HepG2 (cell line): Measurements from ENCODE around the gene ASAP2. TPM values are rescaled to one million over a fixed set of nuclear protein-coding genes. Genes with fewer than 3 reads are reported as not detected.
A peak's percentile ranks its signal among the peaks of the same experiment; 100 is the strongest.

Source experiments
- AKAP8 ChIP-seq: sonication (generic); formaldehyde crosslinking; IDR thresholded peaks from 2 replicates; pipeline ENCODE4 v1.5.1; 2020; ENCODE audit warnings: mild to moderate bottlenecking, missing genetic modification reagents
- BCL6 ChIP-seq: IDR thresholded peaks from 2 replicates; pipeline ENCODE4 v1.6.1; 2016; ENCODE audit warnings: missing genetic modification reagents, missing compliant biosample characterization
- CBFB ChIP-seq: sonication (generic); formaldehyde crosslinking; IDR thresholded peaks from 2 replicates; pipeline ENCODE4 v1.4.0; 2020; ENCODE audit warnings: missing genetic modification reagents
- FOXP1 ChIP-seq, 2 experiments: fragments of 450-650 bp in 1 of 2; IDR thresholded peaks; 2 replicates each; pipeline ENCODE4 v1.6.1; 2017 to 2018; ENCODE audit warnings: antibody characterized with exemption in 1 of 2
- GATAD2A ChIP-seq: IDR thresholded peaks from 2 replicates; pipeline ENCODE4 v1.6.1; 2016
- GPN1 ChIP-seq: sonication (generic); formaldehyde crosslinking; IDR thresholded peaks from 2 replicates; pipeline ENCODE4 v1.5.1; 2020; ENCODE audit warnings: missing genetic modification reagents, borderline replicate concordance
- HINFP ChIP-seq: sonication (generic); formaldehyde crosslinking; IDR thresholded peaks from 2 replicates; pipeline ENCODE4 v1.4.0; 2020; ENCODE audit warnings: low read depth, mild to moderate bottlenecking, missing genetic modification reagents
- ISX ChIP-seq: sonication (generic); formaldehyde crosslinking; conservative IDR thresholded peaks from 2 replicates; pipeline ENCODE4 v1.5.0; 2020; ENCODE audit warnings: missing genetic modification reagents
- JUN ChIP-seq: sonication (generic); formaldehyde crosslinking; IDR thresholded peaks from 2 replicates; pipeline ENCODE4 v1.4.0; 2020; ENCODE audit warnings: mild to moderate bottlenecking, missing genetic modification reagents
- KAT2B ChIP-seq: fragments of 150-350 bp; IDR thresholded peaks from 2 replicates; pipeline ENCODE4 v1.6.1; 2014; ENCODE audit warnings: low read depth, low read length, borderline replicate concordance
- LCORL ChIP-seq, 2 experiments: fragments of 450-650 bp in 1 of 2; sonication (generic) in 1 of 2; formaldehyde crosslinking in 1 of 2; IDR thresholded peaks; 2 replicates each; pipeline versions ENCODE4 v1.5.0 to v1.6.1; 2017 to 2020; ENCODE audit warnings: antibody characterized with exemption in 1 of 2, missing genetic modification reagents in 1 of 2
- MAFG ChIP-seq: sonication (generic); formaldehyde crosslinking; IDR thresholded peaks from 2 replicates; pipeline ENCODE4 v1.5.1; 2020; ENCODE audit warnings: mild to moderate bottlenecking, missing genetic modification reagents
- MTA1 ChIP-seq: sonication (generic); formaldehyde crosslinking; IDR thresholded peaks from 2 replicates; pipeline ENCODE4 v1.4.0; 2020; ENCODE audit warnings: missing genetic modification reagents, mild to moderate bottlenecking, borderline replicate concordance
- MTA3 ChIP-seq: sonication (generic); formaldehyde crosslinking; IDR thresholded peaks from 2 replicates; pipeline ENCODE4 v1.4.0; 2020; ENCODE audit warnings: missing genetic modification reagents
- MTF1 ChIP-seq: sonication (generic); formaldehyde crosslinking; IDR thresholded peaks from 2 replicates; pipeline ENCODE4 v1.5.0; 2020; ENCODE audit warnings: missing genetic modification reagents
- NAIF1 ChIP-seq: sonication (generic); formaldehyde crosslinking; IDR thresholded peaks from 2 replicates; pipeline ENCODE4 v1.5.0; 2020; ENCODE audit warnings: mild to moderate bottlenecking, missing genetic modification reagents, borderline replicate concordance
- POGZ ChIP-seq: sonication (generic); formaldehyde crosslinking; IDR thresholded peaks from 2 replicates; pipeline ENCODE4 v1.4.0; 2020; ENCODE audit warnings: mild to moderate bottlenecking, missing genetic modification reagents
- REPIN1 ChIP-seq: sonication (generic); formaldehyde crosslinking; IDR thresholded peaks from 2 replicates; pipeline ENCODE4 v1.8.0; 2022; ENCODE audit warnings: missing genetic modification reagents, low read depth, mild to moderate bottlenecking, borderline replicate concordance
- REXO4 ChIP-seq: sonication (generic); formaldehyde crosslinking; IDR thresholded peaks from 2 replicates; pipeline ENCODE4 v1.8.0; 2022; ENCODE audit warnings: missing genetic modification reagents, mild to moderate bottlenecking, borderline replicate concordance
- TCF12 ChIP-seq, 2 experiments: fragments of 450-650 bp in 1 of 2; sonication (generic) in 1 of 2; formaldehyde crosslinking in 1 of 2; IDR thresholded peaks; 2 replicates each; pipeline versions ENCODE4 v1.6.1 to v1.8.0; 2017 to 2022; ENCODE audit warnings: antibody characterized with exemption in 1 of 2, mild to moderate bottlenecking in 1 of 2, missing genetic modification reagents in 1 of 2, moderate library complexity in 1 of 2
- XRCC5 ChIP-seq: fragments of 200-400 bp; formaldehyde crosslinking; optimal IDR thresholded peaks from 2 replicates; pipeline ENCODE3; 2017; ENCODE audit warnings: mild to moderate bottlenecking, low read length
- ZNF160 ChIP-seq: sonication (generic); formaldehyde crosslinking; IDR thresholded peaks from 2 replicates; pipeline ENCODE4 v1.8.0; 2022; ENCODE audit warnings: mild to moderate bottlenecking, inconsistent platforms, missing genetic modification reagents
- ZNF207 ChIP-seq: fragments of 450-650 bp; IDR thresholded peaks from 2 replicates; pipeline ENCODE4 v1.6.1; 2016; ENCODE audit warnings: antibody characterized with exemption, borderline replicate concordance
- ZNF263 ChIP-seq: sonication (generic); formaldehyde crosslinking; IDR thresholded peaks from 2 replicates; pipeline ENCODE4 v1.4.0; 2020; ENCODE audit warnings: missing genetic modification reagents
- ZNF317 ChIP-seq: sonication (generic); formaldehyde crosslinking; IDR thresholded peaks from 2 replicates; pipeline ENCODE4 v1.5.0; 2020; ENCODE audit warnings: mild to moderate bottlenecking, missing genetic modification reagents
- ZNF562 ChIP-seq: sonication (generic); formaldehyde crosslinking; IDR thresholded peaks from 2 replicates; pipeline ENCODE4 v1.8.0; 2022; ENCODE audit warnings: missing genetic modification reagents, borderline replicate concordance
- ZNF7 ChIP-seq: IDR thresholded peaks from 2 replicates; pipeline ENCODE4 v1.6.1; 2016; ENCODE audit warnings: missing biosample characterization, missing genetic modification reagents
- polyA plus RNA-seq, 8 experiments: library from polyadenylated mRNA; depleted of rRNA in 3 of 8; stranded (reverse) in 7 of 8; unstranded in 1 of 8; fragments of >200 nt; fragmentation: Illumina TruSeq in 4 of 8; extraction: Trizol in 4 of 8; gene quantifications; 2 replicates each; pipeline versions ENCODE4 v1.2.1 to v1.2.3, GENCODE V29; 2011 to 2016; ENCODE audit warnings: low read depth in 4 of 8, missing spikeins in 1 of 8, mixed read lengths in 1 of 8; ENCODE audit not compliant: insufficient read depth in 1 of 8
- total RNA-seq, 5 experiments: library from RNA; depleted of rRNA; stranded (reverse); fragments of >200 nt; fragmentation: Illumina TruSeq; extraction: Trizol; gene quantifications; 2 replicates each; pipeline ENCODE4 v1.2.3, GENCODE V29; 2016; ENCODE audit warnings: low read depth in 1 of 5
- TF ChIP-seq, protein P1 (sequence below): sonication (generic); formaldehyde crosslinking; IDR thresholded peaks from 2 replicates; pipeline ENCODE4 v1.5.0; 2020; ENCODE audit warnings: missing genetic modification reagents
- TF ChIP-seq, protein P2 (sequence below): IDR thresholded peaks from 2 replicates; pipeline ENCODE4 v1.6.1; 2016; ENCODE audit warnings: missing genetic modification reagents, missing compliant biosample characterization

Gene ASAP2
- total and polyA plus RNA-seq, 2 of the 13 experiments (the other 11 are each of a cell fraction or from before 2014, with no cell fraction given), result 7.3 to 22.3 TPM

DNA sequence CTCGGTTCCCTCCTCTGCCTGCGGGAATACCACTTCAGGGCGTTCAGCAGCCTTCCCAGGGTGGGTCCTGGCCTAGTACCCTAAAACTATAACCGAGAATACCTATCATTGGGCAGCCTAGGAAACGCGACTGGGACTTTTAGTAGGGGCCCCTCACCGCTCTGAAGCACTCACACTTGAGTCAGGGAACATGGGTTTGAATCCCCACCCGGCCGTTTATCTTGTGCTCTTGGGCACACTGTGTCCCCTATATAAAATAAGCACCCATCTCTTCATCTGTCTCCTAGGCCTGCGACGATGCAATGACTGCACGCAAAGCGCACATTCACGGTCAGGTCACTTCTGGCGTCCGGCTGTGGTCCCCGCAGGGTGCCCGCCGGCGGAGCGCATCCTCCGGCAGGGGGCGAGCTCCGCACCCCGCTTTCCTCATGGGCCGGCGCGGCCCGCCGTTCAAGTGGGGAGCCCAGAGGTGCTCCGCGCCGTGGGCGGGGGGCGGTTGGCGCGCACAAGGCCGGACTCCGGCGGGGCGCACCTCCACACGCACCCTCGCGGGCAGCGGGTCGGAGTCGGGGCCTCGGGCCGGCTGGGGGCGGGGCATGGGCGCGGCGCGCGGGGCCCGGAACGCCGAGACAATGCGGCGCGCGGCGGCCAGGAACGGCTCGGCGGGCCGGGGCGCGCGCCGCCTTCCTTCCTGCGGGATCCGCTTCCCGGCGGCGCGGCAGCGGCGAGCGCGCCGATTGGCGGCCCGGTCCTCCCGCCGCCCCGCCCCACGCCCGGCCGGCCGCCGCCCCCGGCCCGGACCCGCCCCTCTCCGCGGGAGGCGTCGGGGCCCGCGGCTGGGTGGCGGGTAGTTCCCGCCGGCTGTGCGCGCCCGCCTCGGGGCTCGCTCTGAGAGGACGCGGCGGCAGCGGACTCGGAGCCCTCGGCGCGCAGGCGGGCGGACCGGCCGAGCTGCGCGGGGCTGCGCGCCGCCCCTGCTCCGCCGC, at the start of gene ASAP2 (continued):
- TF ChIP-seq LCORL (IDR thresholded peaks at IDR 0.05), result no peak
- TF ChIP-seq LCORL (CRISPR knock-in tag; IDR thresholded peaks at IDR 0.05), result 0 out of 2 replicates have a peak, but pooled peaks have one; percentile 43
- TF ChIP-seq, protein P1, sequence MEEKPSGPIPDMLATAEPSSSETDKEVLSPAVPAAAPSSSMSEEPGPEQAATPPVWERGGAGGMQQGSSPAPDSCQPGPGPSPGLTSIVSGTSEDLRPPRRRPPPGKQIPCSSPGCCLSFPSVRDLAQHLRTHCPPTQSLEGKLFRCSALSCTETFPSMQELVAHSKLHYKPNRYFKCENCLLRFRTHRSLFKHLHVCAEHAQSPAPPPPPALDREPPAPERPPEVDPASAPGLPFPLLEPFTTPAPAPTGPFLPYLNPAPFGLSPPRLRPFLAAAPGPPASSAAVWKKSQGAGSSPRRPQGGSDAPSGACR (CRISPR knock-in tag), result no peak
- TF ChIP-seq MAFG, result no peak
- TF ChIP-seq KAT2B, result no peak
- no peak for TF ChIP-seq ZNF317 (CRISPR knock-in tag)
- no peak for TF ChIP-seq MTF1 (CRISPR knock-in tag)
- TF ChIP-seq ZNF160 (CRISPR knock-in tag), result 0 out of 2 replicates have a peak, but pooled peaks have one; percentile 52
- TF ChIP-seq MTA3 (CRISPR knock-in tag), result no peak
- TF ChIP-seq, protein P2, sequence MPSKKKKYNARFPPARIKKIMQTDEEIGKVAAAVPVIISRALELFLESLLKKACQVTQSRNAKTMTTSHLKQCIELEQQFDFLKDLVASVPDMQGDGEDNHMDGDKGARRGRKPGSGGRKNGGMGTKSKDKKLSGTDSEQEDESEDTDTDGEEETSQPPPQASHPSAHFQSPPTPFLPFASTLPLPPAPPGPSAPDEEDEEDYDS (CRISPR knock-in tag), result no peak
- no peak for TF ChIP-seq JUN (CRISPR knock-in tag)
- no peak for TF ChIP-seq NAIF1 (CRISPR knock-in tag)
- TF ChIP-seq REPIN1 (CRISPR knock-in tag), result peak; percentile 77
- TF ChIP-seq ZNF562, result no peak
- TF ChIP-seq BCL6 (CRISPR knock-in tag), result peak; percentile 85
- peak; percentile 24; the same call in 1 of the 2 replicates for TF ChIP-seq MTA1
- no peak for TF ChIP-seq HINFP (CRISPR knock-in tag)
- TF ChIP-seq ISX (CRISPR knock-in tag), result no peak
- peak; percentile 54; the same call in 1 of the 2 replicates for TF ChIP-seq POGZ (CRISPR knock-in tag)
- TF ChIP-seq ZNF7 (CRISPR knock-in tag), result no peak
- no peak for TF ChIP-seq GPN1 (CRISPR knock-in tag)
- TF ChIP-seq AKAP8 (CRISPR knock-in tag), result 0 out of 2 replicates have a peak, but pooled peaks have one; percentile 59
- peak; percentile 44; the same call in 1 of the 2 replicates for TF ChIP-seq ZNF263 (CRISPR knock-in tag)
- peak; percentile 96 for TF ChIP-seq XRCC5
- TF ChIP-seq ZNF207, result no peak
- TF ChIP-seq REXO4 (CRISPR knock-in tag), result no peak
- TF ChIP-seq GATAD2A (CRISPR knock-in tag), result no peak
- TF ChIP-seq CBFB (CRISPR knock-in tag), result no peak
- no peak for TF ChIP-seq FOXP1 (IDR thresholded peaks at IDR 0.05)
- no peak for TF ChIP-seq FOXP1 (CRISPR knock-in tag; IDR thresholded peaks at IDR 0.05)
- no peak for TF ChIP-seq TCF12 (IDR thresholded peaks at IDR 0.05)
- no peak for TF ChIP-seq TCF12 (CRISPR knock-in tag; IDR thresholded peaks at IDR 0.05)
